Neural progenitor cell (in vitro differentiated cells): Measurements from ENCODE around the gene ABL1. TPM values are rescaled to one million over a fixed set of nuclear protein-coding genes. Genes with fewer than 3 reads are reported as not detected.
"Not testable (repeated sequence)": the region's sequence is repeated elsewhere in the genome, so short reads cannot be mapped to it uniquely, and the experiment has no call there.

Experiments
- DNase-seq: peaks from one replicate; pipeline ENCODE4 v3.0.0-alpha.2; 2016; ENCODE audit warnings: low spot score
- H2AFZ ChIP-seq: fragments of 200-600 bp; sonication (generic); replicated peaks from 2 replicates; pipeline ENCODE4 v1.6.1; 2016; ENCODE audit warnings: antibody characterized with exemption
- H3F3A ChIP-seq: fragments of 200-600 bp; sonication (generic); 2 replicates; pipeline ENCODE4 v1.6.1; 2016; ENCODE audit warnings: antibody characterized with exemption, low read depth
- H3K27ac ChIP-seq: fragments of 200-600 bp; sonication (generic); 2 replicates; pipeline ENCODE4 v1.5.1; 2016; ENCODE audit warnings: mild to moderate bottlenecking
- H3K27me3 ChIP-seq: fragments of 200-600 bp; sonication (generic); 2 replicates; pipeline ENCODE4 v1.6.1; 2016; ENCODE audit warnings: mild to moderate bottlenecking, moderate library complexity
- H3K36me3 ChIP-seq: fragments of 200-600 bp; sonication (generic); 2 replicates; pipeline ENCODE4 v1.5.1; 2016
- H3K4me1 ChIP-seq: fragments of 200-600 bp; sonication (generic); 2 replicates; pipeline ENCODE4 v1.6.1; 2016; ENCODE audit warnings: mixed run types
- H3K4me2 ChIP-seq: fragments of 200-600 bp; sonication (generic); 2 replicates; pipeline ENCODE4 v1.6.1; 2016
- H3K4me3 ChIP-seq: fragments of 200-600 bp; sonication (generic); 2 replicates; pipeline ENCODE4 v1.5.1; 2016
- H3K79me2 ChIP-seq: fragments of 200-600 bp; sonication (generic); 2 replicates; pipeline ENCODE4 v1.6.1; 2016; ENCODE audit warnings: low read depth
- H3K9ac ChIP-seq: fragments of 200-600 bp; sonication (generic); 2 replicates; pipeline ENCODE4 v1.6.1; 2016
- H3K9me3 ChIP-seq: fragments of 200-600 bp; sonication (generic); 2 replicates; pipeline ENCODE4 v1.5.1; 2016; ENCODE audit warnings: low read depth
- H4K20me1 ChIP-seq: fragments of 200-600 bp; sonication (generic); 2 replicates; pipeline ENCODE4 v1.6.1; 2016; ENCODE audit warnings: low read depth
- H3K27ac Mint-ChIP-seq: 3 replicates; pipeline ENCODE4 v1.8.0; 2021; ENCODE audit warnings: mixed read lengths
- H3K27me3 Mint-ChIP-seq: 2 replicates; pipeline ENCODE4 v1.8.0; 2022; ENCODE audit warnings: low read depth, mild to moderate bottlenecking, inconsistent platforms, moderate library complexity, mixed read lengths; ENCODE audit not compliant: insufficient read depth
- H3K36me3 Mint-ChIP-seq: 3 replicates; pipeline ENCODE4 v1.8.0; 2021; ENCODE audit warnings: mixed read lengths
- H3K4me1 Mint-ChIP-seq: 3 replicates; pipeline ENCODE4 v1.8.0; 2021; ENCODE audit warnings: mixed read lengths
- H3K4me3 Mint-ChIP-seq: 3 replicates; pipeline ENCODE4 v1.8.0; 2021; ENCODE audit warnings: mild to moderate bottlenecking, moderate library complexity, mixed read lengths
- H3K9me3 Mint-ChIP-seq: 3 replicates; pipeline ENCODE4 v1.8.0; 2020; ENCODE audit warnings: mixed read lengths
- CTCF ChIP-seq: fragments of 200-600 bp; sonication (generic); IDR thresholded peaks from 2 replicates; pipeline ENCODE4 v1.5.1; 2017; ENCODE audit warnings: antibody characterized with exemption, mild to moderate bottlenecking
- EZH2 ChIP-seq: fragments of 200-600 bp; sonication (generic); IDR thresholded peaks from 2 replicates; pipeline ENCODE4 v1.6.1; 2017; ENCODE audit warnings: antibody characterized with exemption, mild to moderate bottlenecking, moderate library complexity
- EZH2phosphoT487 ChIP-seq: fragments of 200-600 bp; sonication (generic); IDR thresholded peaks from 2 replicates; pipeline ENCODE4 v1.6.1; 2017; ENCODE audit warnings: antibody characterized with exemption
- total RNA-seq: library from RNA; depleted of rRNA; stranded (reverse); fragments of >200 nt; gene quantifications from 2 replicates; pipeline ENCODE4 v1.2.3, GENCODE V29; 2015; ENCODE audit warnings: low replicate concordance

Gene ABL1
- total RNA-seq, 1 donor from 2014 or later = 38.4 TPM

- Histone ChIP-seq H3F3A (peaks cover 9% of the 10 kb centered on the region), H3K27ac (no peak overlapping the region), H3K4me3 (no peak overlapping the region), H3K9ac (no peak overlapping the region), H3K27me3 (no peaks in the 10 kb centered on the region), H3K79me2 (peaks cover 41% of the 10 kb centered on the region), H2AFZ (no peak overlapping the region), H3K4me1 (peaks cover 17% of the 10 kb centered on the region), H3K4me2 (no peak overlapping the region), H4K20me1 (no peaks in the 10 kb centered on the region), H3K9me3 (no peaks in the 10 kb centered on the region), H3K36me3 (no peaks in the 10 kb centered on the region)
- Mint-ChIP-seq H3K36me3 (peaks cover 2% of the 10 kb centered on the region), H3K4me1 (peaks cover 6% of the 10 kb centered on the region), H3K27ac (no peak overlapping the region), H3K9me3 (peaks cover 6% of the 10 kb centered on the region), H3K27me3 (peaks cover 6% of the 10 kb centered on the region), H3K4me3 (no peak overlapping the region)
- no peak for DNase-seq
- no peak for TF ChIP-seq EZH2phosphoT487
These were observed 40.0 kb upstream of the ABL1 start for GRCh38 chr9:130794923-130795495.

GRCh38 chr9:130803116-130803515 is 31.9 kb upstream of the ABL1 start:
- not testable (repeated sequence) for H3K27ac Mint-ChIP-seq, H3K9me3 Mint-ChIP-seq, H3F3A ChIP-seq, H3K9ac ChIP-seq, H3K4me2 ChIP-seq, H3K27me3 ChIP-seq, H3K36me3 Mint-ChIP-seq, H2AFZ ChIP-seq, H3K9me3 ChIP-seq, H3K27ac ChIP-seq, H3K4me3 ChIP-seq, H3K27me3 Mint-ChIP-seq, H3K4me3 Mint-ChIP-seq, H4K20me1 ChIP-seq, H3K36me3 ChIP-seq, DNase-seq
- H3K4me1 Mint-ChIP-seq = peaks cover 11% of the 10 kb centered on the region
- Histone ChIP-seq H3K79me2 (peaks cover 34% of the 10 kb centered on the region), H3K4me1 (peaks cover 20% of the 10 kb centered on the region)

- Histone ChIP-seq H2AFZ (no peak overlapping the region), H3K4me2 (no peak overlapping the region), H3K27ac (no peak overlapping the region), H3F3A (peaks cover 15% of the 10 kb centered on the region), H3K9me3 (peaks cover 5% of the 10 kb centered on the region), H3K9ac (no peak overlapping the region), H3K4me1 (peaks cover 19% of the 10 kb centered on the region), H3K79me2 (peaks cover 22% of the 10 kb centered on the region), H3K4me3 (no peak overlapping the region), H4K20me1 (no peaks in the 10 kb centered on the region), H3K36me3 (no peaks in the 10 kb centered on the region), H3K27me3 (no peaks in the 10 kb centered on the region)
- no peak overlapping the region for H3K4me3 Mint-ChIP-seq
- peaks cover 10% of the 10 kb centered on the region for H3K4me1 Mint-ChIP-seq
- H3K27ac Mint-ChIP-seq = no peak overlapping the region
- peaks cover 2% of the 10 kb centered on the region for H3K27me3 Mint-ChIP-seq
- peaks cover 5% of the 10 kb centered on the region for H3K36me3 Mint-ChIP-seq
- DNase-seq = no peak
- peaks cover 17% of the 10 kb centered on the region for H3K9me3 Mint-ChIP-seq
- TF ChIP-seq CTCF (no peak), EZH2phosphoT487 (no peak), EZH2 (no peak)
These were observed 29.3 kb upstream of the ABL1 start for GRCh38 chr9:130805510-130806326.

GRCh38 chr9:130806327-130806716 is 28.7 kb upstream of the ABL1 start:
- H3K79me2 ChIP-seq = peaks cover 19% of the 10 kb centered on the region
- no peak overlapping the region for H3K4me2 ChIP-seq
- no peak overlapping the region for H3K4me3 Mint-ChIP-seq
- DNase-seq = no peak
- H2AFZ ChIP-seq = no peak overlapping the region
- peaks cover 22% of the 10 kb centered on the region for H3K9me3 Mint-ChIP-seq
- H3F3A ChIP-seq = peaks cover 15% of the 10 kb centered on the region
- no peak overlapping the region for H3K4me3 ChIP-seq
- H3K9ac ChIP-seq = no peak overlapping the region
- peaks cover 10% of the 10 kb centered on the region for H3K4me1 Mint-ChIP-seq
- H3K9me3 ChIP-seq = peaks cover 5% of the 10 kb centered on the region
- H3K27me3 Mint-ChIP-seq = peaks cover 2% of the 10 kb centered on the region
- peaks cover 5% of the 10 kb centered on the region for H3K36me3 Mint-ChIP-seq
- H3K4me1 ChIP-seq = peaks cover 19% of the 10 kb centered on the region
- no peak overlapping the region for H3K27ac Mint-ChIP-seq
- no peak overlapping the region for H3K27ac ChIP-seq
- no peak for TF ChIP-seq CTCF
- no peak for TF ChIP-seq EZH2
- no peak for TF ChIP-seq EZH2phosphoT487
- no peaks in the 10 kb centered on the region for H3K27me3 ChIP-seq
- H3K36me3 ChIP-seq = no peaks in the 10 kb centered on the region
- H4K20me1 ChIP-seq = no peaks in the 10 kb centered on the region
